K562 (cell line): ENCODE measurements around the gene ELF1. TPM values are rescaled to one million over a fixed set of nuclear protein-coding genes. Genes with fewer than 3 reads are reported as not detected.

Experiments used
- ELK3 ChIP-seq: fragments of 450-650 bp; formaldehyde crosslinking; IDR thresholded peaks from 2 replicates; pipeline ENCODE4 v1.4.0; 2020; ENCODE audit warnings: mild to moderate bottlenecking
- NONO ChIP-seq, 2 experiments: fragments of 200-400 bp in 1 of 2; fragments of 450-650 bp in 1 of 2; formaldehyde crosslinking in 1 of 2; IDR thresholded peaks; 2 replicates each; pipeline ENCODE4 v1.6.1; 2017; ENCODE audit warnings: low read depth in 2 of 2, mild to moderate bottlenecking in 2 of 2, moderate library complexity in 2 of 2, low read length in 1 of 2
- PML ChIP-seq: IDR thresholded peaks from 2 replicates; pipeline ENCODE4 v1.6.1; 2012; ENCODE audit warnings: low read length, inconsistent platforms
- RERE ChIP-seq: sonication (generic); formaldehyde crosslinking; IDR thresholded peaks from 2 replicates; pipeline ENCODE4 v1.8.0; 2023; ENCODE audit warnings: missing genetic modification reagents, mild to moderate bottlenecking, borderline replicate concordance
- SMAD3 ChIP-seq: fragments of 450-650 bp; formaldehyde crosslinking; conservative IDR thresholded peaks from 2 replicates; pipeline ENCODE4 v1.4.0; 2020; ENCODE audit warnings: mild to moderate bottlenecking
- ZC3H4 ChIP-seq: sonication (generic); formaldehyde crosslinking; IDR thresholded peaks from 2 replicates; pipeline ENCODE4 v1.9.0; 2021; ENCODE audit warnings: missing genetic modification reagents, borderline replicate concordance
- ZNF232 ChIP-seq: sonication (generic); formaldehyde crosslinking; IDR thresholded peaks from 2 replicates; pipeline ENCODE4 v1.8.0; 2022; ENCODE audit warnings: mild to moderate bottlenecking, missing genetic modification reagents
- ZNF318 ChIP-seq, 2 experiments: fragments of 450-650 bp; IDR thresholded peaks; 2 replicates each; pipeline ENCODE4 v1.6.1; 2016; ENCODE audit warnings: mild to moderate bottlenecking in 2 of 2, borderline replicate concordance in 1 of 2, low read depth in 1 of 2, moderate library complexity in 1 of 2
- polyA plus RNA-seq, 8 experiments: library from polyadenylated mRNA; depleted of rRNA in 4 of 8; stranded (reverse) in 5 of 8; unstranded in 3 of 8; fragments of >200 nt; fragmentation: Nextera tagmentation in 2 of 8; fragmentation: Illumina TruSeq in 1 of 8; extraction: Ambion mirVana in 2 of 8; extraction: Trizol in 1 of 8; gene quantifications; 2 replicates each; pipeline versions ENCODE4 v1.2.1 to v1.2.3, GENCODE V29; 2011 to 2014; ENCODE audit warnings: inconsistent platforms in 1 of 8, missing spikeins in 1 of 8
- total RNA-seq, 7 experiments: library from RNA; depleted of rRNA in 6 of 7; stranded (reverse); fragments of >200 nt in 6 of 7; fragmentation: Illumina TruSeq in 2 of 7; extraction: Trizol in 2 of 7; gene quantifications; 2 replicates each; pipeline versions ENCODE4 v1.2.1 to v1.2.3, GENCODE V29; 2011 to 2021; ENCODE audit warnings: low replicate concordance in 1 of 7

Gene ELF1
- total and polyA plus RNA-seq, 9 of the 15 experiments (the other 6 are each of a cell fraction or from before 2014, with no cell fraction given) = 24.7 to 54.4 (median 33.4) TPM

- no peak for TF ChIP-seq ZNF318 (IDR thresholded peaks at IDR 0.05; ENCODE audit: borderline replicate concordance in 1 of 2, low read depth in 1 of 2)
- no peak for TF ChIP-seq ZC3H4
- TF ChIP-seq RERE (CRISPR knock-in tag) = no peak
- TF ChIP-seq PML = no peak
- no peak for TF ChIP-seq SMAD3 (CRISPR knock-in tag)
- no peak for TF ChIP-seq ZNF232 (CRISPR knock-in tag)
- TF ChIP-seq ELK3 = no peak
- TF ChIP-seq NONO (IDR thresholded peaks at IDR 0.05; ENCODE audit: low read depth in 2 of 2, low read length in 1 of 2) = peak in 1 of 2 experiments; percentile 30; a peak in 1 of 4 replicates
Observed at GRCh38 chr13:41060082-41060723, 41.1 kb upstream of the ELF1 start (continued).
